Jurkat, Clone E6-1 (cell line): ENCODE results near the gene ZNF827.

ENCODE experiments used
- DNase-seq: peaks from one replicate; pipeline ENCODE4 v3.0.0-alpha.2; 2011; ENCODE audit warnings: low read depth, low spot score
- H3K4me3 ChIP-seq: 2 replicates; pipeline ENCODE4 v1.5.1; 2011; ENCODE audit warnings: mild to moderate bottlenecking, low read length, control low read depth, moderate library complexity

The ZNF827 gene

GRCh38 chr4:145936142-145936996 lies 2.3 kb downstream of the ZNF827 start:
- peak overlapping the region; percentile 56 for H3K4me3 ChIP-seq
- DNase-seq = no peak

- no peak overlapping the region for H3K4me3 ChIP-seq
- no peak for DNase-seq
These were observed 3.1 kb downstream of the ZNF827 start for GRCh38 chr4:145935253-145936141.

- DNase-seq = no peak
- no peak overlapping the region for H3K4me3 ChIP-seq
These were observed 4.1 kb downstream of the ZNF827 start for GRCh38 chr4:145934434-145935047.

GRCh38 chr4:145933134-145933533 lies 5.5 kb downstream of the ZNF827 start:
- no peak for DNase-seq
- H3K4me3 ChIP-seq = no peak overlapping the region

- no peak for DNase-seq
- no peak overlapping the region for H3K4me3 ChIP-seq
These were observed 7.2 kb downstream of the ZNF827 start for GRCh38 chr4:145931403-145931802.

GRCh38 chr4:145930592-145930991 lies 8.0 kb downstream of the ZNF827 start:
- H3K4me3 ChIP-seq = no peak overlapping the region
- DNase-seq = no peak

GRCh38 chr4:145929415-145930178 lies 9.0 kb downstream of the ZNF827 start:
- no peak for DNase-seq

GRCh38 chr4:145928748-145929147 lies 9.9 kb downstream of the ZNF827 start:
- DNase-seq = no peak
- H3K4me3 ChIP-seq = no peak overlapping the region

More at GRCh38 chr4:145929415-145930178, 9.0 kb downstream of the ZNF827 start:
- no peak overlapping the region for H3K4me3 ChIP-seq

GRCh38 chr4:145927030-145927429 lies 11.6 kb downstream of the ZNF827 start:
- no peak overlapping the region for H3K4me3 ChIP-seq
- DNase-seq = no peak

GRCh38 chr4:145921231-145921630 lies 17.4 kb downstream of the ZNF827 start:
- no peak overlapping the region for H3K4me3 ChIP-seq
- DNase-seq = no peak

- DNase-seq = no peak
- no peak overlapping the region for H3K4me3 ChIP-seq
These were observed 18.4 kb downstream of the ZNF827 start for GRCh38 chr4:145920205-145920604.

GRCh38 chr4:145912376-145912775 lies 26.2 kb downstream of the ZNF827 start:
- H3K4me3 ChIP-seq = no peak overlapping the region
- no peak for DNase-seq

- no peak for DNase-seq
- H3K4me3 ChIP-seq = no peak overlapping the region
These were observed 28.9 kb downstream of the ZNF827 start for GRCh38 chr4:145909773-145910172.

- no peak for DNase-seq
- H3K4me3 ChIP-seq = no peak overlapping the region
These were observed 29.3 kb downstream of the ZNF827 start for GRCh38 chr4:145909281-145909715.

- H3K4me3 ChIP-seq = no peak overlapping the region
- no peak for DNase-seq
These were observed 30.8 kb downstream of the ZNF827 start for GRCh38 chr4:145907812-145908211.

GRCh38 chr4:145907390-145907789 lies 31.2 kb downstream of the ZNF827 start:
- no peak for DNase-seq
- no peak overlapping the region for H3K4me3 ChIP-seq

- DNase-seq = no peak
- no peak overlapping the region for H3K4me3 ChIP-seq
These were observed 34.0 kb downstream of the ZNF827 start for GRCh38 chr4:145904413-145905177.

- DNase-seq = no peak
- H3K4me3 ChIP-seq = no peak overlapping the region
These were observed 36.1 kb downstream of the ZNF827 start for GRCh38 chr4:145902522-145902921.
